OCI-M2 (cell line): ENCODE results near the gene RFNG.

Experiments used
- DNase-seq: peaks from one replicate; lab custom pipeline; 2025; ENCODE audit not compliant: unreplicated experiment; lab: John Stamatoyannopoulos, UW

RFNG gene

GRCh38 chr17:82051776-82052637 is at the start of gene RFNG, which contains the start of gene GPS1:
Gene RFNG, minus strand, starts transcription at chr17:82051811. Its CDS starts 45 bp downstream, at chr17:82051766.
Gene GPS1, plus strand, starts transcription at chr17:82051898. Its CDS starts 34 bp downstream, at chr17:82051932.
- DNase-seq = no peak

- no peak for DNase-seq
Observed at GRCh38 chr17:82101301-82101715, 49.7 kb upstream of the RFNG start.

- no peak for DNase-seq
Observed at GRCh38 chr17:82100502-82101298, 49.1 kb upstream of the RFNG start.

GRCh38 chr17:82098939-82099763 is 47.5 kb upstream of the RFNG start:
- DNase-seq = no peak

GRCh38 chr17:82098169-82098938 is 46.7 kb upstream of the RFNG start, which contains the start of gene FASN:
Gene FASN, minus strand, starts transcription at chr17:82098236. Its CDS starts 1,791 bp downstream, at chr17:82096445.
- peak; percentile 57 for DNase-seq

- DNase-seq = no peak
Observed at GRCh38 chr17:82097919-82098168, 46.2 kb upstream of the RFNG start.

GRCh38 chr17:82097184-82097918 is 45.7 kb upstream of the RFNG start:
- DNase-seq = no peak

- DNase-seq = no peak
Observed at GRCh38 chr17:82096709-82097183, 45.1 kb upstream of the RFNG start.

GRCh38 chr17:82095777-82096708 is 44.4 kb upstream of the RFNG start:
- DNase-seq = no peak

GRCh38 chr17:82094931-82095776 is 43.5 kb upstream of the RFNG start:
- DNase-seq = no peak

GRCh38 chr17:82092995-82093751 is 41.6 kb upstream of the RFNG start:
- DNase-seq = no peak

- DNase-seq = no peak
Observed at GRCh38 chr17:82092628-82092994, 41.0 kb upstream of the RFNG start.

GRCh38 chr17:82092094-82092586 is 40.5 kb upstream of the RFNG start:
- no peak for DNase-seq

GRCh38 chr17:82091264-82092066 is 39.9 kb upstream of the RFNG start:
- no peak for DNase-seq

- no peak for DNase-seq
Observed at GRCh38 chr17:82090549-82091263, 39.1 kb upstream of the RFNG start.
